HepG2 (cell line): ENCODE results near the gene SHROOM1. TPM values are rescaled to one million over a fixed set of nuclear protein-coding genes. Genes with fewer than 3 reads are reported as not detected.

ENCODE experiments used
- HNF4A ChIP-seq: sonication (generic); formaldehyde crosslinking; IDR thresholded peaks from 2 replicates; pipeline ENCODE4 v1.4.0; 2020; ENCODE audit warnings: missing genetic modification reagents
- KDM5B ChIP-seq: sonication (generic); formaldehyde crosslinking; IDR thresholded peaks from 2 replicates; pipeline ENCODE4 v1.4.0; 2020; ENCODE audit warnings: missing genetic modification reagents, mild to moderate bottlenecking, borderline replicate concordance
- MYC ChIP-seq: sonication (generic); formaldehyde crosslinking; IDR thresholded peaks from 2 replicates; pipeline ENCODE4 v1.9.0; 2021; ENCODE audit warnings: missing genetic modification reagents, borderline replicate concordance
- NONO ChIP-seq, 2 experiments: fragments of 450-650 bp in 1 of 2; sonication (generic) in 1 of 2; formaldehyde crosslinking in 1 of 2; IDR thresholded peaks in 1 of 2; conservative IDR thresholded peaks in 1 of 2; 2 replicates each; pipeline versions ENCODE4 v1.6.1 to v1.8.0; 2017 to 2022; ENCODE audit warnings: mild to moderate bottlenecking in 1 of 2, missing genetic modification reagents in 1 of 2, moderate library complexity in 1 of 2
- SP5 ChIP-seq: IDR thresholded peaks from 2 replicates; pipeline ENCODE4 v1.6.1; 2016; ENCODE audit warnings: low read depth, borderline replicate concordance
- TBX2 ChIP-seq: sonication (generic); formaldehyde crosslinking; IDR thresholded peaks from 2 replicates; pipeline ENCODE4 v1.5.0; 2020; ENCODE audit warnings: missing genetic modification reagents, mild to moderate bottlenecking, borderline replicate concordance
- ZBTB3 ChIP-seq: sonication (generic); formaldehyde crosslinking; IDR thresholded peaks from 2 replicates; pipeline ENCODE4 v1.4.0; 2020; ENCODE audit warnings: low read depth, mild to moderate bottlenecking, moderate library complexity, missing genetic modification reagents, borderline replicate concordance
- ZBTB7B ChIP-seq: sonication (generic); formaldehyde crosslinking; IDR thresholded peaks from 2 replicates; pipeline ENCODE4 v1.4.0; 2020; ENCODE audit warnings: missing genetic modification reagents
- ZNF430 ChIP-seq: sonication (generic); formaldehyde crosslinking; IDR thresholded peaks from 2 replicates; pipeline ENCODE4 v1.9.0; 2021; ENCODE audit warnings: mild to moderate bottlenecking, missing genetic modification reagents
- ZNF558 ChIP-seq: sonication (generic); formaldehyde crosslinking; IDR thresholded peaks from 2 replicates; pipeline ENCODE4 v1.9.0; 2022; ENCODE audit warnings: mild to moderate bottlenecking, missing genetic modification reagents, borderline replicate concordance
- ZNF607 ChIP-seq: sonication (generic); formaldehyde crosslinking; IDR thresholded peaks from 2 replicates; pipeline ENCODE4 v1.5.1; 2020; ENCODE audit warnings: missing genetic modification reagents, mild to moderate bottlenecking, borderline replicate concordance
- ZNF672 ChIP-seq: sonication (generic); formaldehyde crosslinking; IDR thresholded peaks from 2 replicates; pipeline ENCODE4 v1.8.1; 2022; ENCODE audit warnings: missing genetic modification reagents
- ZNF777 ChIP-seq: sonication (generic); formaldehyde crosslinking; IDR thresholded peaks from 2 replicates; pipeline ENCODE4 v1.4.0; 2020; ENCODE audit warnings: missing genetic modification reagents
- polyA plus RNA-seq, 8 experiments: library from polyadenylated mRNA; depleted of rRNA in 3 of 8; stranded (reverse) in 7 of 8; unstranded in 1 of 8; fragments of >200 nt; fragmentation: Illumina TruSeq in 4 of 8; extraction: Trizol in 4 of 8; gene quantifications; 2 replicates each; pipeline versions ENCODE4 v1.2.1 to v1.2.3, GENCODE V29; 2011 to 2016; ENCODE audit warnings: low read depth in 4 of 8, missing spikeins in 1 of 8, mixed read lengths in 1 of 8; ENCODE audit not compliant: insufficient read depth in 1 of 8
- total RNA-seq, 5 experiments: library from RNA; depleted of rRNA; stranded (reverse); fragments of >200 nt; fragmentation: Illumina TruSeq; extraction: Trizol; gene quantifications; 2 replicates each; pipeline ENCODE4 v1.2.3, GENCODE V29; 2016; ENCODE audit warnings: low read depth in 1 of 5
- TF ChIP-seq, protein P1 (sequence below): sonication (generic); formaldehyde crosslinking; IDR thresholded peaks from 2 replicates; pipeline ENCODE4 v1.4.0; 2020; ENCODE audit warnings: missing genetic modification reagents
- TF ChIP-seq, protein P2 (sequence below): sonication (generic); formaldehyde crosslinking; IDR thresholded peaks from 2 replicates; pipeline ENCODE4 v1.4.0; 2020; ENCODE audit warnings: missing genetic modification reagents, borderline replicate concordance
- TF ChIP-seq, protein P3 (sequence below): sonication (generic); formaldehyde crosslinking; IDR thresholded peaks from 2 replicates; pipeline ENCODE4 v1.8.0; 2022; ENCODE audit warnings: missing genetic modification reagents, mild to moderate bottlenecking, borderline replicate concordance
- TF ChIP-seq, protein P4 (sequence below): sonication (generic); formaldehyde crosslinking; conservative IDR thresholded peaks from 2 replicates; pipeline ENCODE4 v1.8.0; 2022; ENCODE audit warnings: mild to moderate bottlenecking, moderate library complexity, missing genetic modification reagents
- TF ChIP-seq, protein P5 (sequence below): sonication (generic); formaldehyde crosslinking; IDR thresholded peaks from 2 replicates; pipeline ENCODE4 v1.8.0; 2022; ENCODE audit warnings: low read depth, missing genetic modification reagents

SHROOM1 gene
- total and polyA plus RNA-seq, 2 of the 13 experiments (the other 11 are each of a cell fraction or from before 2014, with no cell fraction given), result 18.2 to 25.7 TPM

DNA sequence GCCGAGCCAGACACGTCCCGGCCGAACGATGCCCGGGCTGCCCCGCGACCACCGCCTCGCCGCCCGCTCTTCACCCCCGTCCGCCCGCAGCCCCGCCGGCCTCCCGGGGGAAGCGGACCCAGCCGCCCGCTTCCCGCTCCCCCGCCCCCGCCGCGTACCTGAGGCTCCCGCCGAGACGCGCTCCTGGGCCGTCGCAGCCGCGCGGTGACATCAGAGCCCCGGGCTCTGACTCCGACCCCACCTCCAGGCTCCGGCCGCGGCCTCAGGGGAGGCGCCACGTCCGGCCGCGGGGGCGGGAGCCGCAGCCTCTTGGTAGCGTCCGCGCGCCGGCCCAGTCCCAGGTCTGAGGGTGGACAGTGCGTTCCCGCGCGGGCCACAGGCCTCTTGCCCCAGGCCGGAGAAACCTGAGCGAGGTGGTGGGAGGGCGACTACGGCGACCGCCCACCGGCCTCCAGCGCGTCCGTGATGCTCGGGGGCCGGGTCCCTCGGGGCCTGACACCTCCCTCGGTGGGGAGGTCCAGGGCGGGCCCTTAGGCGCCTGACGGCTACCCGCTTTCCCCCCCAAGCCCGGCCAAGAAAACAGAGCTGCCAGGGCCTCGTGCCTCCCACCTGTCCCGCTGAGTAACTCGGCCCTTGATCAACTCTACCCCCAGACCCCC lies at the start of gene SHROOM1 (continued):
- TF ChIP-seq ZBTB7B, result peak; percentile 43; the same call in 1 of the 2 replicates
- peak; percentile 47; the same call in 1 of the 2 replicates for TF ChIP-seq TBX2 (CRISPR knock-in tag)
- TF ChIP-seq ZNF672 (CRISPR knock-in tag), result 0 out of 2 replicates have a peak, but pooled peaks have one; percentile 5
- no peak for TF ChIP-seq NONO (IDR thresholded peaks at IDR 0.05)
- peak; percentile 79 for TF ChIP-seq NONO (CRISPR knock-in tag; conservative IDR thresholded peaks at IDR 0.05)
- TF ChIP-seq, protein P1, sequence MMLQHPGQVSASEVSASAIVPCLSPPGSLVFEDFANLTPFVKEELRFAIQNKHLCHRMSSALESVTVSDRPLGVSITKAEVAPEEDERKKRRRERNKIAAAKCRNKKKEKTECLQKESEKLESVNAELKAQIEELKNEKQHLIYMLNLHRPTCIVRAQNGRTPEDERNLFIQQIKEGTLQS (CRISPR knock-in tag), result 0 out of 2 replicates have a peak, but pooled peaks have one; percentile 51
- peak; percentile 49; the same call in 1 of the 2 replicates for TF ChIP-seq ZNF607
- TF ChIP-seq, protein P2, sequence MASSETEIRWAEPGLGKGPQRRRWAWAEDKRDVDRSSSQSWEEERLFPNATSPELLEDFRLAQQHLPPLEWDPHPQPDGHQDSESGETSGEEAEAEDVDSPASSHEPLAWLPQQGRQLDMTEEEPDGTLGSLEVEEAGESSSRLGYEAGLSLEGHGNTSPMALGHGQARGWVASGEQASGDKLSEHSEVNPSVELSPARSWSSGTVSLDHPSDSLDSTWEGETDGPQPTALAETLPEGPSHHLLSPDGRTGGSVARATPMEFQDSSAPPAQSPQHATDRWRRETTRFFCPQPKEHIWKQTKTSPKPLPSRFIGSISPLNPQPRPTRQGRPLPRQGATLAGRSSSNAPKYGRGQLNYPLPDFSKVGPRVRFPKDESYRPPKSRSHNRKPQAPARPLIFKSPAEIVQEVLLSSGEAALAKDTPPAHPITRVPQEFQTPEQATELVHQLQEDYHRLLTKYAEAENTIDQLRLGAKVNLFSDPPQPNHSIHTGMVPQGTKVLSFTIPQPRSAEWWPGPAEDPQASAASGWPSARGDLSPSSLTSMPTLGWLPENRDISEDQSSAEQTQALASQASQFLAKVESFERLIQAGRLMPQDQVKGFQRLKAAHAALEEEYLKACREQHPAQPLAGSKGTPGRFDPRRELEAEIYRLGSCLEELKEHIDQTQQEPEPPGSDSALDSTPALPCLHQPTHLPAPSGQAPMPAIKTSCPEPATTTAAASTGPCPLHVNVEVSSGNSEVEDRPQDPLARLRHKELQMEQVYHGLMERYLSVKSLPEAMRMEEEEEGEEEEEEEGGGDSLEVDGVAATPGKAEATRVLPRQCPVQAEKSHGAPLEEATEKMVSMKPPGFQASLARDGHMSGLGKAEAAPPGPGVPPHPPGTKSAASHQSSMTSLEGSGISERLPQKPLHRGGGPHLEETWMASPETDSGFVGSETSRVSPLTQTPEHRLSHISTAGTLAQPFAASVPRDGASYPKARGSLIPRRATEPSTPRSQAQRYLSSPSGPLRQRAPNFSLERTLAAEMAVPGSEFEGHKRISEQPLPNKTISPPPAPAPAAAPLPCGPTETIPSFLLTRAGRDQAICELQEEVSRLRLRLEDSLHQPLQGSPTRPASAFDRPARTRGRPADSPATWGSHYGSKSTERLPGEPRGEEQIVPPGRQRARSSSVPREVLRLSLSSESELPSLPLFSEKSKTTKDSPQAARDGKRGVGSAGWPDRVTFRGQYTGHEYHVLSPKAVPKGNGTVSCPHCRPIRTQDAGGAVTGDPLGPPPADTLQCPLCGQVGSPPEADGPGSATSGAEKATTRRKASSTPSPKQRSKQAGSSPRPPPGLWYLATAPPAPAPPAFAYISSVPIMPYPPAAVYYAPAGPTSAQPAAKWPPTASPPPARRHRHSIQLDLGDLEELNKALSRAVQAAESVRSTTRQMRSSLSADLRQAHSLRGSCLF (CRISPR knock-in tag), result no peak
- peak; percentile 27; the same call in 1 of the 2 replicates for TF ChIP-seq HNF4A (CRISPR knock-in tag)
- peak; percentile 24; the same call in 1 of the 2 replicates for TF ChIP-seq ZNF777 (CRISPR knock-in tag)
- TF ChIP-seq MYC (CRISPR knock-in tag), result peak; percentile 63; the same call in 1 of the 2 replicates
- TF ChIP-seq KDM5B (CRISPR knock-in tag), result peak; percentile 66
- TF ChIP-seq, protein P3, sequence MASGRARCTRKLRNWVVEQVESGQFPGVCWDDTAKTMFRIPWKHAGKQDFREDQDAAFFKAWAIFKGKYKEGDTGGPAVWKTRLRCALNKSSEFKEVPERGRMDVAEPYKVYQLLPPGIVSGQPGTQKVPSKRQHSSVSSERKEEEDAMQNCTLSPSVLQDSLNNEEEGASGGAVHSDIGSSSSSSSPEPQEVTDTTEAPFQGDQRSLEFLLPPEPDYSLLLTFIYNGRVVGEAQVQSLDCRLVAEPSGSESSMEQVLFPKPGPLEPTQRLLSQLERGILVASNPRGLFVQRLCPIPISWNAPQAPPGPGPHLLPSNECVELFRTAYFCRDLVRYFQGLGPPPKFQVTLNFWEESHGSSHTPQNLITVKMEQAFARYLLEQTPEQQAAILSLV (CRISPR knock-in tag), result peak; percentile 52; the same call in 1 of the 2 replicates
- peak; percentile 56; the same call in 1 of the 2 replicates for TF ChIP-seq ZNF430 (CRISPR knock-in tag)
- TF ChIP-seq, protein P4, sequence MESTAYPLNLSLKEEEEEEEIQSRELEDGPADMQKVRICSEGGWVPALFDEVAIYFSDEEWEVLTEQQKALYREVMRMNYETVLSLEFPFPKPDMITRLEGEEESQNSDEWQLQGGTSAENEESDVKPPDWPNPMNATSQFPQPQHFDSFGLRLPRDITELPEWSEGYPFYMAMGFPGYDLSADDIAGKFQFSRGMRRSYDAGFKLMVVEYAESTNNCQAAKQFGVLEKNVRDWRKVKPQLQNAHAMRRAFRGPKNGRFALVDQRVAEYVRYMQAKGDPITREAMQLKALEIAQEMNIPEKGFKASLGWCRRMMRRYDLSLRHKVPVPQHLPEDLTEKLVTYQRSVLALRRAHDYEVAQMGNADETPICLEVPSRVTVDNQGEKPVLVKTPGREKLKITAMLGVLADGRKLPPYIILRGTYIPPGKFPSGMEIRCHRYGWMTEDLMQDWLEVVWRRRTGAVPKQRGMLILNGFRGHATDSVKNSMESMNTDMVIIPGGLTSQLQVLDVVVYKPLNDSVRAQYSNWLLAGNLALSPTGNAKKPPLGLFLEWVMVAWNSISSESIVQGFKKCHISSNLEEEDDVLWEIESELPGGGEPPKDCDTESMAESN, result peak; percentile 31; the same call in 1 of the 2 replicates
- TF ChIP-seq ZNF558 (CRISPR knock-in tag), result no peak; the same call in 1 of the 2 replicates
- 0 out of 2 replicates have a peak, but pooled peaks have one; percentile 29 for TF ChIP-seq SP5 (CRISPR knock-in tag)
- TF ChIP-seq, protein P5, sequence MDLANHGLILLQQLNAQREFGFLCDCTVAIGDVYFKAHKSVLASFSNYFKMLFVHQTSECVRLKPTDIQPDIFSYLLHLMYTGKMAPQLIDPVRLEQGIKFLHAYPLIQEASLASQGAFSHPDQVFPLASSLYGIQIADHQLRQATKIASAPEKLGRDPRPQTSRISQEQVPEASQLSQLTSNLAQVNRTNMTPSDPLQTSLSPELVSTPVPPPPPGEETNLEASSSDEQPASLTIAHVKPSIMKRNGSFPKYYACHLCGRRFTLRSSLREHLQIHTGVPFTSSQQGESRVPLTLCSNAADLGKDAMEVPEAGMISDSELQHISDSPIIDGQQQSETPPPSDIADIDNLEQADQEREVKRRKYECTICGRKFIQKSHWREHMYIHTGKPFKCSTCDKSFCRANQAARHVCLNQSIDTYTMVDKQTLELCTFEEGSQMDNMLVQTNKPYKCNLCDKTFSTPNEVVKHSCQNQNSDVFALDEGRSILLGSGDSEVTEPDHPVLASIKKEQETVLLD (CRISPR knock-in tag), result peak; percentile 69; the same call in 1 of the 2 replicates
- TF ChIP-seq ZBTB3 (CRISPR knock-in tag), result peak; percentile 40; the same call in 1 of the 2 replicates
